HepG2 (cell line): ENCODE results near the gene WDR93. TPM values are rescaled to one million over a fixed set of nuclear protein-coding genes. Genes with fewer than 3 reads are reported as not detected.

Experiments used
- BORCS8-MEF2B ChIP-seq: sonication (generic); formaldehyde crosslinking; IDR thresholded peaks from 2 replicates; pipeline ENCODE4 v1.8.0; 2022; ENCODE audit warnings: mild to moderate bottlenecking, missing genetic modification reagents
- MED8 ChIP-seq: sonication (generic); formaldehyde crosslinking; IDR thresholded peaks from 2 replicates; pipeline ENCODE4 v1.8.1; 2023; ENCODE audit warnings: mild to moderate bottlenecking, missing genetic modification reagents; ENCODE audit not compliant: insufficient replicate concordance
- MLLT10 ChIP-seq: sonication (generic); formaldehyde crosslinking; IDR thresholded peaks from 2 replicates; pipeline ENCODE4 v1.4.0; 2020; ENCODE audit warnings: missing genetic modification reagents
- REXO4 ChIP-seq: sonication (generic); formaldehyde crosslinking; IDR thresholded peaks from 2 replicates; pipeline ENCODE4 v1.8.0; 2022; ENCODE audit warnings: missing genetic modification reagents, mild to moderate bottlenecking, borderline replicate concordance
- RFX1 ChIP-seq: fragments of 450-650 bp; IDR thresholded peaks from 2 replicates; pipeline ENCODE4 v1.6.1; 2017
- SMAD3 ChIP-seq: sonication (generic); formaldehyde crosslinking; IDR thresholded peaks from 2 replicates; pipeline ENCODE4 v1.4.0; 2020; ENCODE audit warnings: missing genetic modification reagents
- SOX5 ChIP-seq: IDR thresholded peaks from 2 replicates; pipeline ENCODE4 v1.6.1; 2016; ENCODE audit warnings: borderline replicate concordance
- ZKSCAN8 ChIP-seq: IDR thresholded peaks from 2 replicates; pipeline ENCODE4 v1.6.1; 2016; ENCODE audit warnings: borderline replicate concordance, missing genetic modification reagents, missing compliant biosample characterization
- ZNF282 ChIP-seq: fragments of 450-650 bp; IDR thresholded peaks from 2 replicates; pipeline ENCODE4 v1.6.1; 2018; ENCODE audit not compliant: partially characterized antibody
- ZNF350 ChIP-seq: sonication (generic); formaldehyde crosslinking; IDR thresholded peaks from 2 replicates; pipeline ENCODE4 v1.4.0; 2020; ENCODE audit warnings: mild to moderate bottlenecking, low read depth, missing genetic modification reagents, borderline replicate concordance
- ZNF354B ChIP-seq: sonication (generic); formaldehyde crosslinking; IDR thresholded peaks from 2 replicates; pipeline ENCODE4 v1.8.0; 2022; ENCODE audit warnings: mild to moderate bottlenecking, missing genetic modification reagents
- ZNF572 ChIP-seq: sonication (generic); formaldehyde crosslinking; IDR thresholded peaks from 2 replicates; pipeline ENCODE4 v1.5.1; 2020; ENCODE audit warnings: mild to moderate bottlenecking, missing genetic modification reagents
- ZNF703 ChIP-seq: sonication (generic); formaldehyde crosslinking; IDR thresholded peaks from 2 replicates; pipeline ENCODE4 v1.5.1; 2020; ENCODE audit warnings: missing genetic modification reagents, mild to moderate bottlenecking, moderate library complexity, borderline replicate concordance
- ZNF781 ChIP-seq: sonication (generic); formaldehyde crosslinking; IDR thresholded peaks from 2 replicates; pipeline ENCODE4 v1.5.1; 2020; ENCODE audit warnings: borderline replicate concordance, mild to moderate bottlenecking, missing genetic modification reagents; ENCODE audit errors: not compliant biosample characterization
- ZNF841 ChIP-seq: sonication (generic); formaldehyde crosslinking; IDR thresholded peaks from 2 replicates; pipeline ENCODE4 v1.8.1; 2023; ENCODE audit warnings: missing genetic modification reagents, borderline replicate concordance
- polyA plus RNA-seq, 8 experiments: library from polyadenylated mRNA; depleted of rRNA in 3 of 8; stranded (reverse) in 7 of 8; unstranded in 1 of 8; fragments of >200 nt; fragmentation: Illumina TruSeq in 4 of 8; extraction: Trizol in 4 of 8; gene quantifications; 2 replicates each; pipeline versions ENCODE4 v1.2.1 to v1.2.3, GENCODE V29; 2011 to 2016; ENCODE audit warnings: low read depth in 4 of 8, missing spikeins in 1 of 8, mixed read lengths in 1 of 8; ENCODE audit not compliant: insufficient read depth in 1 of 8
- total RNA-seq, 5 experiments: library from RNA; depleted of rRNA; stranded (reverse); fragments of >200 nt; fragmentation: Illumina TruSeq; extraction: Trizol; gene quantifications; 2 replicates each; pipeline ENCODE4 v1.2.3, GENCODE V29; 2016; ENCODE audit warnings: low read depth in 1 of 5
- TF ChIP-seq, protein P1 (sequence below), 2 experiments: sonication (generic) in 1 of 2; formaldehyde crosslinking in 1 of 2; IDR thresholded peaks; 2 replicates each; pipeline versions ENCODE4 v1.4.0 to v1.6.1; 2016 to 2020; ENCODE audit warnings: borderline replicate concordance in 1 of 2, low read depth in 1 of 2, mild to moderate bottlenecking in 1 of 2, missing genetic modification reagents in 1 of 2
- TF ChIP-seq, protein P2 (sequence below): IDR thresholded peaks from 2 replicates; pipeline ENCODE4 v1.6.1; 2016; ENCODE audit warnings: mild to moderate bottlenecking
- TF ChIP-seq, protein P3 (sequence below): sonication (generic); formaldehyde crosslinking; IDR thresholded peaks from 2 replicates; pipeline ENCODE4 v1.5.1; 2020; ENCODE audit warnings: missing genetic modification reagents, mild to moderate bottlenecking, borderline replicate concordance
- TF ChIP-seq, protein P4 (sequence below): sonication (generic); formaldehyde crosslinking; IDR thresholded peaks from 2 replicates; pipeline ENCODE4 v1.4.0; 2020; ENCODE audit warnings: mild to moderate bottlenecking, missing genetic modification reagents

The WDR93 gene
- total and polyA plus RNA-seq, 2 of the 13 experiments (the other 11 are each of a cell fraction or from before 2014, with no cell fraction given): 0.07 TPM; not detected in 1

DNA sequence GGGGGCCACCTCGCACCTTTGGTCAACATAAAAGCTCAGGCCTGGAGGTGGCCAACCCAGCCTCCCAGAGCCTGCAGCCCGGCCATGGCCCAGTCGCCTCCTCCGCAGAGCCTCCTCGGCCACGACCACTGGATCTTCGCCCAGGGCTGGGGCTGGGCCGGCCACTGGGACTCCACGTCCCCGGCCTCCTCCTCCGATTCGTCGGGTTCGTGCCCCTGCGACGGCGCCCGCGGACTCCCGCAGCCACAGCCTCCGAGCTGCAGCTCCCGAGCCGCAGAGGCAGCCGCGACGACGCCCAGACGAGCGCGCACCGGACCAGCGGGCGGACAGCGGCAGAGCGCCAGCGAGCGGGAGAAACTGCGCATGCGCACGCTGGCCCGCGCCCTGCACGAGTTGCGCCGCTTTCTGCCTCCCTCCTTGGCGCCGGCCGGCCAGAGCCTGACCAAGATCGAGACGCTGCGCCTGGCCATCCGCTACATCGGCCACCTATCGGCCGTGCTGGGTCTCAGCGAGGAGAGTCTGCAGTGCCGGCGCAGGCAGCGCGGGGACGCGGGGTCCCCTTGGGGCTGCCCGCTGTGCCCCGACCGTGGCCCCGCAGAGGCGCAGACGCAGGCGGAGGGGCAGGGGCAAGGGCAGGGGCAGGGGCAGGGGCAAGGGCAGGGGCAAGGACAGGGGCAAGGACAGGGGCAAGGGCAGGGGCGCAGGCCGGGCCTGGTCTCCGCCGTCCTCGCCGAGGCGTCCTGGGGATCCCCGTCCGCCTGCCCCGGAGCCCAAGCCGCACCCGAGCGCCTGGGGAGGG lies 85.9 kb downstream of the WDR93 start, which contains the start of gene MESP2 (continued):
- TF ChIP-seq ZNF282 (no peak), SMAD3 (CRISPR knock-in tag) (no peak), BORCS8-MEF2B (CRISPR knock-in tag) (peak; percentile 76; the same call in 1 of the 2 replicates), ZNF354B (CRISPR knock-in tag) (no peak), ZNF841 (CRISPR knock-in tag) (no peak), ZNF703 (CRISPR knock-in tag) (peak; percentile 56; the same call in 1 of the 2 replicates), ZNF350 (CRISPR knock-in tag) (no peak), ZKSCAN8 (CRISPR knock-in tag) (no peak), ZNF572 (CRISPR knock-in tag) (no peak), REXO4 (CRISPR knock-in tag) (0 out of 2 replicates have a peak, but pooled peaks have one; percentile 30), ZNF781 (CRISPR knock-in tag) (no peak), SOX5 (CRISPR knock-in tag) (peak; percentile 34; the same call in 1 of the 2 replicates), RFX1 (no peak), MED8 (CRISPR knock-in tag) (peak; percentile 65), MLLT10 (CRISPR knock-in tag) (no peak)
- TF ChIP-seq, protein P1, sequence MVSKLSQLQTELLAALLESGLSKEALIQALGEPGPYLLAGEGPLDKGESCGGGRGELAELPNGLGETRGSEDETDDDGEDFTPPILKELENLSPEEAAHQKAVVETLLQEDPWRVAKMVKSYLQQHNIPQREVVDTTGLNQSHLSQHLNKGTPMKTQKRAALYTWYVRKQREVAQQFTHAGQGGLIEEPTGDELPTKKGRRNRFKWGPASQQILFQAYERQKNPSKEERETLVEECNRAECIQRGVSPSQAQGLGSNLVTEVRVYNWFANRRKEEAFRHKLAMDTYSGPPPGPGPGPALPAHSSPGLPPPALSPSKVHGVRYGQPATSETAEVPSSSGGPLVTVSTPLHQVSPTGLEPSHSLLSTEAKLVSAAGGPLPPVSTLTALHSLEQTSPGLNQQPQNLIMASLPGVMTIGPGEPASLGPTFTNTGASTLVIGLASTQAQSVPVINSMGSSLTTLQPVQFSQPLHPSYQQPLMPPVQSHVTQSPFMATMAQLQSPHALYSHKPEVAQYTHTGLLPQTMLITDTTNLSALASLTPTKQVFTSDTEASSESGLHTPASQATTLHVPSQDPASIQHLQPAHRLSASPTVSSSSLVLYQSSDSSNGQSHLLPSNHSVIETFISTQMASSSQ (IDR thresholded peaks at IDR 0.05; ENCODE audit: low read depth): no peak
- TF ChIP-seq, protein P1 (CRISPR knock-in tag; IDR thresholded peaks at IDR 0.05; ENCODE audit: borderline replicate concordance): peak; percentile 52
- TF ChIP-seq, protein P2, sequence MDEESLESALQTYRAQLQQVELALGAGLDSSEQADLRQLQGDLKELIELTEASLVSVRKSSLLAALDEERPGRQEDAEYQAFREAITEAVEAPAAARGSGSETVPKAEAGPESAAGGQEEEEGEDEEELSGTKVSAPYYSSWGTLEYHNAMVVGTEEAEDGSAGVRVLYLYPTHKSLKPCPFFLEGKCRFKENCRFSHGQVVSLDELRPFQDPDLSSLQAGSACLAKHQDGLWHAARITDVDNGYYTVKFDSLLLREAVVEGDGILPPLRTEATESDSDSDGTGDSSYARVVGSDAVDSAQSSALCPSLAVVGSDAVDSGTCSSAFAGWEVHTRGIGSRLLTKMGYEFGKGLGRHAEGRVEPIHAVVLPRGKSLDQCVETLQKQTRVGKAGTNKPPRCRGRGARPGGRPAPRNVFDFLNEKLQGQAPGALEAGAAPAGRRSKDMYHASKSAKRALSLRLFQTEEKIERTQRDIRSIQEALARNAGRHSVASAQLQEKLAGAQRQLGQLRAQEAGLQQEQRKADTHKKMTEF (CRISPR knock-in tag): peak; percentile 55; the same call in 1 of the 2 replicates
- TF ChIP-seq, protein P3, sequence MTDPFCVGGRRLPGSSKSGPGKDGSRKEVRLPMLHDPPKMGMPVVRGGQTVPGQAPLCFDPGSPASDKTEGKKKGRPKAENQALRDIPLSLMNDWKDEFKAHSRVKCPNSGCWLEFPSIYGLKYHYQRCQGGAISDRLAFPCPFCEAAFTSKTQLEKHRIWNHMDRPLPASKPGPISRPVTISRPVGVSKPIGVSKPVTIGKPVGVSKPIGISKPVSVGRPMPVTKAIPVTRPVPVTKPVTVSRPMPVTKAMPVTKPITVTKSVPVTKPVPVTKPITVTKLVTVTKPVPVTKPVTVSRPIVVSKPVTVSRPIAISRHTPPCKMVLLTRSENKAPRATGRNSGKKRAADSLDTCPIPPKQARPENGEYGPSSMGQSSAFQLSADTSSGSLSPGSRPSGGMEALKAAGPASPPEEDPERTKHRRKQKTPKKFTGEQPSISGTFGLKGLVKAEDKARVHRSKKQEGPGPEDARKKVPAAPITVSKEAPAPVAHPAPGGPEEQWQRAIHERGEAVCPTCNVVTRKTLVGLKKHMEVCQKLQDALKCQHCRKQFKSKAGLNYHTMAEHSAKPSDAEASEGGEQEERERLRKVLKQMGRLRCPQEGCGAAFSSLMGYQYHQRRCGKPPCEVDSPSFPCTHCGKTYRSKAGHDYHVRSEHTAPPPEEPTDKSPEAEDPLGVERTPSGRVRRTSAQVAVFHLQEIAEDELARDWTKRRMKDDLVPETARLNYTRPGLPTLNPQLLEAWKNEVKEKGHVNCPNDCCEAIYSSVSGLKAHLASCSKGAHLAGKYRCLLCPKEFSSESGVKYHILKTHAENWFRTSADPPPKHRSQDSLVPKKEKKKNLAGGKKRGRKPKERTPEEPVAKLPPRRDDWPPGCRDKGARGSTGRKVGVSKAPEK: 0 out of 2 replicates have a peak, but pooled peaks have one; percentile 67
- TF ChIP-seq, protein P4, sequence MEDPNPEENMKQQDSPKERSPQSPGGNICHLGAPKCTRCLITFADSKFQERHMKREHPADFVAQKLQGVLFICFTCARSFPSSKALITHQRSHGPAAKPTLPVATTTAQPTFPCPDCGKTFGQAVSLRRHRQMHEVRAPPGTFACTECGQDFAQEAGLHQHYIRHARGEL (CRISPR knock-in tag): 0 out of 2 replicates have a peak, but pooled peaks have one; percentile 23
